Suprapubic skin (tissue), 3 donors: Measurements from ENCODE around the gene EFCAB8.

ENCODE experiments used
- EP300 ChIP-seq: sonication (generic); formaldehyde crosslinking; IDR thresholded peaks from one replicate; pipeline ENCODE4 v1.6.1; 2017; ENCODE audit warnings: antibody characterized with exemption
- POLR2A ChIP-seq, 2 donors: fragments of 450-650 bp; IDR thresholded peaks; one replicate each; pipeline ENCODE4 v1.6.1; 2017; ENCODE audit warnings: antibody characterized with exemption in 2 of 2, mild to moderate bottlenecking in 2 of 2, moderate library complexity in 2 of 2
- TF ChIP-seq, protein P1 (sequence below), 2 donors: fragments of 200-600 bp in 1 of 2; fragments of 450-650 bp in 1 of 2; sonication (generic) in 1 of 2; IDR thresholded peaks; one replicate each; pipeline ENCODE4 v1.5.1; 2016 to 2019; ENCODE audit warnings: antibody characterized with exemption in 2 of 2, mild to moderate bottlenecking in 1 of 2, moderate library complexity in 1 of 2

DNA sequence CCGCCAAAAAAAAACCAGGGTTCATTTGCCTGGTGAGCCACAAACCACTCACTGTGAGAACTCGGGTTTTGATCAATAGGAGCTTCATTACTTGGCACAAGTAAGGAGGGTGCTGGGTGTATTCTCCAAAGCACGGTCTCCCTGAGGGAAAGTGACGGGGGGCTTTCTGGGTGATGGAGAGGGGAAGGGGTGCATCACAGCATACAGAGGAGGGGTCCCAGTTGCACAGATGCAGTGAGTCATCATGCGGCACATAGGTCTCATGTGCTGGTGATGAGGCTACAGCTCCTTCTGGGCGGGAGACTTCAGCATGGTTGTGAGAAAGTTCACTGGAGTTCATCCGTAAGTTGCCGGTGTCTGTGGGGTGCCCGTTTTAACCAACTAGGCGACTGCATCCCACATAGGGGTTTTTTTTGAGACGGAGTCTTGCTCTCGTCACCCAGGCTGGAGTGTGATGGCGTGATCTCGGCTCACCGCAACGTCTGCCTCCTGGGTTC lies 109.3 kb downstream of the EFCAB8 start:
- TF ChIP-seq, protein P1, sequence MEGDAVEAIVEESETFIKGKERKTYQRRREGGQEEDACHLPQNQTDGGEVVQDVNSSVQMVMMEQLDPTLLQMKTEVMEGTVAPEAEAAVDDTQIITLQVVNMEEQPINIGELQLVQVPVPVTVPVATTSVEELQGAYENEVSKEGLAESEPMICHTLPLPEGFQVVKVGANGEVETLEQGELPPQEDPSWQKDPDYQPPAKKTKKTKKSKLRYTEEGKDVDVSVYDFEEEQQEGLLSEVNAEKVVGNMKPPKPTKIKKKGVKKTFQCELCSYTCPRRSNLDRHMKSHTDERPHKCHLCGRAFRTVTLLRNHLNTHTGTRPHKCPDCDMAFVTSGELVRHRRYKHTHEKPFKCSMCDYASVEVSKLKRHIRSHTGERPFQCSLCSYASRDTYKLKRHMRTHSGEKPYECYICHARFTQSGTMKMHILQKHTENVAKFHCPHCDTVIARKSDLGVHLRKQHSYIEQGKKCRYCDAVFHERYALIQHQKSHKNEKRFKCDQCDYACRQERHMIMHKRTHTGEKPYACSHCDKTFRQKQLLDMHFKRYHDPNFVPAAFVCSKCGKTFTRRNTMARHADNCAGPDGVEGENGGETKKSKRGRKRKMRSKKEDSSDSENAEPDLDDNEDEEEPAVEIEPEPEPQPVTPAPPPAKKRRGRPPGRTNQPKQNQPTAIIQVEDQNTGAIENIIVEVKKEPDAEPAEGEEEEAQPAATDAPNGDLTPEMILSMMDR (IDR thresholded peaks at IDR 0.05), result no peak
- TF ChIP-seq POLR2A (IDR thresholded peaks at IDR 0.05), result no peak
- no peak for TF ChIP-seq EP300
